Tibial nerve (tissue), 4 donors: ENCODE measurements around the gene MRPL51. TPM values are rescaled to one million over a fixed set of nuclear protein-coding genes. Genes with fewer than 3 reads are reported as not detected.

Experiments
- DNase-seq, 2 donors: peaks; one replicate each; pipeline ENCODE4 v3.0.0-alpha.2; 2019; ENCODE audit warnings: low spot score in 2 of 2
- H3K27ac ChIP-seq, 4 donors: fragments of 200-600 bp; sonication (generic) in 3 of 4; one replicate each; pipeline ENCODE4 v1.5.1; 2017 to 2019; ENCODE audit warnings: mild to moderate bottlenecking in 1 of 4
- H3K27me3 ChIP-seq, 2 donors: fragments of 200-600 bp; sonication (generic) in 1 of 2; one replicate each; pipeline versions ENCODE4 v1.5.1 to v1.6.0; 2017 to 2019
- H3K36me3 ChIP-seq, 3 donors: fragments of 200-600 bp; sonication (generic); one replicate each; pipeline ENCODE4 v1.5.1; 2018 to 2019
- H3K4me1 ChIP-seq, 4 donors: fragments of 200-600 bp; sonication (generic) in 3 of 4; one replicate each; pipeline ENCODE4 v1.5.1; 2017 to 2019
- H3K4me3 ChIP-seq, 4 donors: fragments of 200-600 bp; sonication (generic) in 3 of 4; one replicate each; pipeline ENCODE4 v1.5.1; 2017 to 2019; ENCODE audit warnings: mild to moderate bottlenecking in 1 of 4, moderate library complexity in 1 of 4
- H3K9me3 ChIP-seq, 4 donors: fragments of 200-600 bp; sonication (generic) in 3 of 4; one replicate each; pipeline ENCODE4 v1.5.1; 2017 to 2019
- CTCF ChIP-seq, 5 experiments: fragments of 200-600 bp in 3 of 5; fragments of 450-650 bp in 2 of 5; sonication (generic) in 3 of 5; IDR thresholded peaks; one replicate each; pipeline ENCODE4 v1.5.1; 2016 to 2019; ENCODE audit warnings: antibody characterized with exemption in 5 of 5, mild to moderate bottlenecking in 3 of 5, moderate library complexity in 2 of 5
- EP300 ChIP-seq, 2 donors: sonication (generic); formaldehyde crosslinking; IDR thresholded peaks; one replicate each; pipeline ENCODE4 v1.6.1; 2017; ENCODE audit warnings: antibody characterized with exemption in 2 of 2, mild to moderate bottlenecking in 1 of 2
- POLR2A ChIP-seq, 2 donors: fragments of 450-650 bp; IDR thresholded peaks; one replicate each; pipeline ENCODE4 v1.6.1; 2017; ENCODE audit warnings: antibody characterized with exemption in 2 of 2, mild to moderate bottlenecking in 2 of 2, moderate library complexity in 2 of 2
- WGBS, 2 donors: methylation state at CpG; one replicate each; pipeline ENCODE4 v1.1.5; 2018; 5-methylcytosine and 5-hydroxymethylcytosine counted together
- total RNA-seq, 4 donors: library from RNA; depleted of rRNA; stranded (reverse); fragments of >200 nt; gene quantifications; one replicate each; pipeline ENCODE4 v1.1.0, GENCODE V29; 2016

MRPL51 gene
- total RNA-seq, 4 donors from 2014 or later, result 47.4 to 127 (median 89.0) TPM

DNA sequence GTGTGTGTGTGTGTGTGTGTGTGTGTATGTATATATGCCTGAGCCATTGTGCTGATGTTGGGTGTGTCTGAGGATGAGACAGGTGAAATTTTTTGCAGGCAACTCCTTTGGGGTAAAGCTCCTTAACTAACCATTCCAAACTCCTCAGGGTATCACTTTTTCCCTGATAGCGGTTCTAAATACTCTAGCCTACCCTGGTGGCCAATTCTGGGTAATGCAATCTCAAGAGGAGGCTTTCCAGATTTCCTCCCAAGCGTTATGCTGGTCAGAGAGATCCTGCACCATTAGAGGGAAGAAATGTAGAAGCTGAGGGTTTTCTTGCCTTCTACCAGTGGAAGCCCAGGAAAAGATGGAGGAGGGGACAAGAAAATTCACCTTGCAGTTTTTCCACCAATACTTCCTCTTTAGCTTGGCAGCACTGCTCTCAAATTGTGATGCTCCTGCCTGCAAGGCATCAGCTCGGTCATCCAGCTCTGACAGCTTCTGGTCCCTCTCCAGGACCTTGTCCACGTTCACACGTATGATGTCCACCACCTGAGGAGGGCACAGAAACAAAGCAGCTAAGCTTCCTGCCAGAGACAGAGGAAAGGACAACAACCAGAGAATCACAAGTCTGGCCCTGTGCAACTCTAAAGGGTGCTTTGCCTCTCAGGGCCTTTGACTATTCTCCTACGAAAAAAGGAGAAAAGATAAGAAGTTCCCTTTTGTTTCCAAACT, 27.4 kb downstream of the MRPL51 start:
- Histone ChIP-seq H3K27ac (peak overlapping the region in 1 of 4 donors; percentile 8), H3K4me3 (no peak overlapping the region), H3K9me3 (no peaks in the 10 kb centered on the region), H3K4me1 (peaks cover 6 to 55% (median 32%) of the 10 kb centered on the region in 4 donors), H3K36me3 (peaks cover 0 to 64% (median 5%) of the 10 kb centered on the region in 3 donors), H3K27me3 (no peaks in the 10 kb centered on the region)
- peak in 1 of 2 donors; percentile 82 for DNase-seq
- 41 to 46% methylated on average over 6 of the region's 6 CpGs for WGBS, 2 donors
- no peak for TF ChIP-seq POLR2A (IDR thresholded peaks at IDR 0.05)
- peak in 1 of 2 donors; percentile 30 for TF ChIP-seq EP300 (IDR thresholded peaks at IDR 0.05)
- peak; percentile 78 to 88 (median 85) for TF ChIP-seq CTCF (IDR thresholded peaks at IDR 0.05)

DNA sequence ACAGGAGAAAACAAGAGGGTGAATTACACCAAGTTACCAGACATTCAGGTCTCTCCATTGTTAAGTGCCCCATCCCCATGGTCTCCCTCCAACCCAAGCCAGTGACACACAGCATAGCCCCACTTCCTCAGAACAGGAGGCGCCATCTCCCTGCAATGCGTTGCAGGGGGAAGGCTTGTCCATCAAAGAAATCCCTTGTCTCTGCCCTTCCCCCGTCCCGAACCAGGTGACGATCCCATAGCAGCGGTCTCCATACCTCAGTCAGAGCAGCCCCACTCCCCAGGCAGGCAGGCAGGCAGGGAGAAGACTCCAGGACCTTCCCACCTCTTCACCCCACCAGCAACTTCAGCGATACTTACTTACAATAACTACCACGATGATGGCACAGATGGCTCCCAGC, 28.5 kb downstream of the MRPL51 start:
- Histone ChIP-seq H3K9me3 (no peaks in the 10 kb centered on the region), H3K36me3 (peaks cover 0 to 75% (median 5%) of the 10 kb centered on the region in 3 donors), H3K4me1 (peaks cover 6 to 50% (median 35%) of the 10 kb centered on the region in 4 donors), H3K27ac (peak overlapping the region in 1 of 4 donors; percentile 61), H3K27me3 (no peaks in the 10 kb centered on the region), H3K4me3 (no peak overlapping the region)
- DNase-seq, result no peak
- WGBS, 2 donors, result 83 to 87% methylated on average over 8 of the region's 8 CpGs
- no peak for TF ChIP-seq EP300 (IDR thresholded peaks at IDR 0.05)
- no peak for TF ChIP-seq POLR2A (IDR thresholded peaks at IDR 0.05)
- TF ChIP-seq CTCF (IDR thresholded peaks at IDR 0.05), result no peak

DNA sequence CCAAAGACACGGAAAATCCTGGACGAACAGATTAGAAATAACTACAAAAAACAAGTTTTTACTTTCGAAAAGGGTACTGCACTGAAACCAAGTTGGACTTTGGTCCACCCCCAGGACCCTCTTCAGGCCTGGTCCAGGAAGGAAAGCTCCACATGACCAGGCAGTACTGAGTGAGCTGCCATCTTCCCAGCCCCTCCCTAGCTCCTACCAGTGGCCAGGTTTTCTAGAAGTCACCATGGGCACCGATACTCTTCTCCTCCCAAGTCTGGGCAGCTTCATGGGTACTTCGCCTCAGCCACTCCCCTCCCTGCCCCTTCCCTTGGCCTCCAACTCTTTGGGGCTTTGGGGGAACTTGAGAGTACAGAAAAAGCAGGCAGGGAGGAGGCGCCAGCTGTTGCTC, 29.2 kb downstream of the MRPL51 start:
- Histone ChIP-seq H3K9me3 (no peaks in the 10 kb centered on the region), H3K4me3 (no peak overlapping the region), H3K36me3 (peaks cover 0 to 82% (median 8%) of the 10 kb centered on the region in 3 donors), H3K27me3 (no peaks in the 10 kb centered on the region), H3K4me1 (peaks cover 2 to 44% (median 29%) of the 10 kb centered on the region in 4 donors), H3K27ac (peak overlapping the region in 3 of 4 donors; percentile 25 to 70 (median 61))
- no peak for TF ChIP-seq CTCF (IDR thresholded peaks at IDR 0.05)
- no peak for TF ChIP-seq EP300 (IDR thresholded peaks at IDR 0.05)
- no peak for TF ChIP-seq POLR2A (IDR thresholded peaks at IDR 0.05)
- 81 to 87% methylated on average over 6 of the region's 6 CpGs for WGBS, 2 donors
- DNase-seq, result no peak

DNA sequence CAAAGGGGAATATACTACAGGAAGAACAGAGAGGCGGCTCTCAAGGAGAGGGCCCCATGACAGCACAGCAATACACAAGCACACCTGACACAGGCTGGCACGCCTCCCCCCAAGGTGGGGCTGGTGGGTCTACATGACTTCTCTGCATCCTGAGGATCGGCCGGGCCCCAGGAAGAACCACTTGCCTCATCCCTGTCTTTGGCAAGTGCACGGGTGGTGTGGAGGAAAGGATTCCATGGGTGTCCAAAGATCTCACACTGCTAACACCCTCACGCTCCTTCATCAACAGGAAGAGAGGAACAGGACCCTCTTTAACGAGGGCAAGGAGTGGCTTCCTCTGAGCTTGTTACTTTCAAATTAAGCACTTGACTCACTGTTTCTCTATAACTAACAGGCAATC, 29.8 kb downstream of the MRPL51 start:
- DNase-seq, result no peak

More for the DNA sequence above, 29.8 kb downstream of the MRPL51 start:
- Histone ChIP-seq H3K9me3 (no peaks in the 10 kb centered on the region), H3K4me3 (no peak overlapping the region), H3K27me3 (no peaks in the 10 kb centered on the region), H3K4me1 (peaks cover 0 to 37% (median 23%) of the 10 kb centered on the region in 4 donors), H3K36me3 (peaks cover 0 to 88% (median 13%) of the 10 kb centered on the region in 3 donors), H3K27ac (peak overlapping the region in 3 of 4 donors; percentile 25 to 70 (median 61))
- 67 to 81% methylated on average over 7 of the region's 7 CpGs for WGBS, 2 donors
- TF ChIP-seq EP300 (IDR thresholded peaks at IDR 0.05) (no peak), CTCF (IDR thresholded peaks at IDR 0.05) (no peak), POLR2A (IDR thresholded peaks at IDR 0.05) (no peak)
